Measurements from ENCODE around the gene MRAS. TPM values are rescaled to one million over a fixed set of nuclear protein-coding genes. Genes with fewer than 3 reads are reported as not detected.

MRAS gene
- total and polyA plus RNA-seq, 2 donors from 2014 or later = 30.9 to 106 TPM

DNA sequence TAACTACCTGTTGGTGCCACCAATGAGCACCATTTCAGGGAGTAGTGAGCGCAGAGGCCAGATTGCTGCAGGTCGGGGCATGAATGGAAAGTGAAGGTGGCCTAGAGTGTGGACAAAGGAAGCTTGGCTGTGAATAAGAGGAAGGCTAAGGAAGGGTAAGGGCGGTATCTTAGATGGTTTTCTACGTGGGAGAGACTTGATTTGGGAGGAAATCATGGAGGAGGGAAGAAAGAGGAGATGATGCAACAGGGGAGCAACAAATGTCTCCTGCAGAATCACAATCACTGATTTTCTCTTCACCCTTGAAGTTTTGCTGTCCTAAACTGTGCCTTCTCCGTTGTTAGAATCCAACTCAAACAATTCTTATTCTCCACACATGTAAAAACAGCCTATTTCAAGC lies 40.5 kb upstream of the MRAS start:
- Histone ChIP-seq H3K36me3 (ENCODE audit: control insufficient read depth in 2 of 3, insufficient read depth in 3 of 3, low read length in 3 of 3) (no peaks in the 10 kb centered on the region), H3K9ac (ENCODE audit: low read length in 3 of 3) (no peak overlapping the region), H3K27me3 (ENCODE audit: control insufficient read depth, insufficient read depth, low read length) (no peaks in the 10 kb centered on the region), H3K4me1 (ENCODE audit: control insufficient read depth in 2 of 3, insufficient read depth in 2 of 3, low read depth in 1 of 3, low read length in 3 of 3) (no peaks in the 10 kb centered on the region), H3K9me3 (ENCODE audit: control insufficient read depth in 2 of 3, insufficient read depth in 1 of 3, low read length in 3 of 3) (peaks cover 0 to 7% (median 5%) of the 10 kb centered on the region in 3 donors), H3K27ac (ENCODE audit: low read depth in 2 of 2, low read length in 2 of 2) (no peak overlapping the region), H3K4me3 (ENCODE audit: low read length in 3 of 3) (no peak overlapping the region)
- FAIRE-seq (no peak), DNase-seq (no peak)
- intact Hi-C loops (cut with DNase I) = no loop called here
- TF ChIP-seq, protein P1, sequence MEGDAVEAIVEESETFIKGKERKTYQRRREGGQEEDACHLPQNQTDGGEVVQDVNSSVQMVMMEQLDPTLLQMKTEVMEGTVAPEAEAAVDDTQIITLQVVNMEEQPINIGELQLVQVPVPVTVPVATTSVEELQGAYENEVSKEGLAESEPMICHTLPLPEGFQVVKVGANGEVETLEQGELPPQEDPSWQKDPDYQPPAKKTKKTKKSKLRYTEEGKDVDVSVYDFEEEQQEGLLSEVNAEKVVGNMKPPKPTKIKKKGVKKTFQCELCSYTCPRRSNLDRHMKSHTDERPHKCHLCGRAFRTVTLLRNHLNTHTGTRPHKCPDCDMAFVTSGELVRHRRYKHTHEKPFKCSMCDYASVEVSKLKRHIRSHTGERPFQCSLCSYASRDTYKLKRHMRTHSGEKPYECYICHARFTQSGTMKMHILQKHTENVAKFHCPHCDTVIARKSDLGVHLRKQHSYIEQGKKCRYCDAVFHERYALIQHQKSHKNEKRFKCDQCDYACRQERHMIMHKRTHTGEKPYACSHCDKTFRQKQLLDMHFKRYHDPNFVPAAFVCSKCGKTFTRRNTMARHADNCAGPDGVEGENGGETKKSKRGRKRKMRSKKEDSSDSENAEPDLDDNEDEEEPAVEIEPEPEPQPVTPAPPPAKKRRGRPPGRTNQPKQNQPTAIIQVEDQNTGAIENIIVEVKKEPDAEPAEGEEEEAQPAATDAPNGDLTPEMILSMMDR (IDR thresholded peaks at IDR 0.05; ENCODE audit: borderline replicate concordance, extremely low read depth, insufficient read depth) = no peak

DNA sequence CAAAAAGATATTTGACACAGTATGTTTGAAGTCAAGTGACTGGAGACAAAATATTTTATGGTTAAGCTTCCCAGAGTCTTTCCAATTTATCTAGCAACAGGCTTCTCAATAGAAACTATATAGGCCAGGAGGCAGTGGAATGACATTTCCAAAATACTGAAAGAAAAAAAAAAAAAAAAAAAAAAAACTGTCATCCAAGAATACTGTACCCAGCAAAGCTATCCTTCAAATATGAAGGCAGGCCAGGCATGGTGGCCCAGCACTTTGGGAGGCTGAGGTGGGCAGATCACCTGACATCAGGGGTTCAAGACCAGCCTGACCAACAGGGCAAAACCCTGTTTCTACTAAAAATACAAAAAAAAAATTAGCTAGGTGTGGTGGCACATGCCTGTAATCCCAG lies 39.6 kb upstream of the MRAS start:
- H3K36me3 ChIP-seq (ENCODE audit: control insufficient read depth in 2 of 3, insufficient read depth in 3 of 3, low read length in 3 of 3) = no peaks in the 10 kb centered on the region
- no peaks in the 10 kb centered on the region for H3K4me1 ChIP-seq (ENCODE audit: control insufficient read depth in 2 of 3, insufficient read depth in 2 of 3, low read depth in 1 of 3, low read length in 3 of 3)
- no peak overlapping the region for H3K4me3 ChIP-seq (ENCODE audit: low read length in 3 of 3)
- H3K27me3 ChIP-seq (ENCODE audit: control insufficient read depth, insufficient read depth, low read length) = no peaks in the 10 kb centered on the region
- no peak overlapping the region for H3K9ac ChIP-seq (ENCODE audit: low read length in 3 of 3)
- no peak for FAIRE-seq
- peaks cover 0 to 7% (median 5%) of the 10 kb centered on the region in 3 donors for H3K9me3 ChIP-seq (ENCODE audit: control insufficient read depth in 2 of 3, insufficient read depth in 1 of 3, low read length in 3 of 3)
- intact Hi-C loops (cut with DNase I) = no loop called here
- H3K27ac ChIP-seq (ENCODE audit: low read depth in 2 of 2, low read length in 2 of 2) = no peak overlapping the region
- DNase-seq = no peak
- TF ChIP-seq, protein P1 (IDR thresholded peaks at IDR 0.05; ENCODE audit: borderline replicate concordance, extremely low read depth, insufficient read depth) = no peak

DNA sequence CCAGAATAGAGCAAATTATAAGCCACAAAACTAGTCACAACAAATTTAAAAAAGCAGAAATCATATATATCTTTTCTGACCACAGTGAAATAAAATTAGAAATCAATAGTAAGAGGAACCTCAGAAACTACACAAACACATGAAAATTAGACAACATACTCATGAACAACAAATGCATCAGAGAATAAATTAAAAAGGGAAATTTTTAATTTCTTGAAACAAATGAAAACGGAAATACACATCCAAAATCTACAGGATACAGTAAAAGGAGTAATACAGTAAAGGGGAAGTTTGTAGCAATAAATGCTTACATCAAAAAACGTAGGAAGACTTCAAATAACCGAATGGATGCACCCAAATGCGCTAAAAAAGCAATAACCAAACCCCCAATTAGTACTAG lies 37.9 kb upstream of the MRAS start:
- Histone ChIP-seq H3K4me1 (ENCODE audit: control insufficient read depth in 2 of 3, insufficient read depth in 2 of 3, low read depth in 1 of 3, low read length in 3 of 3) (no peaks in the 10 kb centered on the region), H3K36me3 (ENCODE audit: control insufficient read depth in 2 of 3, insufficient read depth in 3 of 3, low read length in 3 of 3) (no peaks in the 10 kb centered on the region), H3K4me3 (ENCODE audit: low read length in 3 of 3) (no peak overlapping the region), H3K9ac (ENCODE audit: low read length in 3 of 3) (no peak overlapping the region), H3K27ac (ENCODE audit: low read depth in 2 of 2, low read length in 2 of 2) (no peak overlapping the region), H3K9me3 (ENCODE audit: control insufficient read depth in 2 of 3, insufficient read depth in 1 of 3, low read length in 3 of 3) (peaks cover 0 to 7% (median 5%) of the 10 kb centered on the region in 3 donors), H3K27me3 (ENCODE audit: control insufficient read depth, insufficient read depth, low read length) (no peaks in the 10 kb centered on the region)
- intact Hi-C loops (cut with DNase I) = no loop called here
- TF ChIP-seq, protein P1 (IDR thresholded peaks at IDR 0.05; ENCODE audit: borderline replicate concordance, extremely low read depth, insufficient read depth) = no peak
- DNase-seq (no peak), FAIRE-seq (no peak)

DNA sequence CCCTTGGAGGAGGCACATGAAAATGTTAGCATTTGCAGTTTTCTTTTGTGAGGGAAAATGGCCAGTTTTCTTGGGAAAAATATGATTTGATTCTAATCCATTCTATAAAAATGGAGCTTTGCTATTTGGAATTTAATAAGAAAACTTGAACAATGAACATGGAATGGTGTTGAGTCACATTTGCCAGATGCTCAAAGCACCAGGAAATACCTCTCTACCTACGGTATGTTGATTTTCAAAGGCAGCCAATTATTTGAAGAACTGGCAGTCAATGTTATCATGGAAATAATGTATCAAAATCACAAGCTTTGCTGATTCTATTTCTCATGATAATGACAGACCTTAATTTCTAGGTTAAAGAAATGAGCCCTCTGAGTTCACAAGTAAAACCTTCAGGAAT lies 33.6 kb upstream of the MRAS start:
- no peak for FAIRE-seq
- no peaks in the 10 kb centered on the region for H3K4me1 ChIP-seq (ENCODE audit: control insufficient read depth in 2 of 3, insufficient read depth in 2 of 3, low read depth in 1 of 3, low read length in 3 of 3)

More for the DNA sequence above, 33.6 kb upstream of the MRAS start:
- Histone ChIP-seq H3K9ac (ENCODE audit: low read length in 3 of 3) (no peak overlapping the region), H3K27me3 (ENCODE audit: control insufficient read depth, insufficient read depth, low read length) (no peaks in the 10 kb centered on the region), H3K4me3 (ENCODE audit: low read length in 3 of 3) (no peak overlapping the region), H3K36me3 (ENCODE audit: control insufficient read depth in 2 of 3, insufficient read depth in 3 of 3, low read length in 3 of 3) (no peaks in the 10 kb centered on the region), H3K27ac (ENCODE audit: low read depth in 2 of 2, low read length in 2 of 2) (no peak overlapping the region), H3K9me3 (ENCODE audit: control insufficient read depth in 2 of 3, insufficient read depth in 1 of 3, low read length in 3 of 3) (no peaks in the 10 kb centered on the region)
- no peak for DNase-seq
- intact Hi-C loops (cut with DNase I) = no loop called here
- TF ChIP-seq, protein P1 (IDR thresholded peaks at IDR 0.05; ENCODE audit: borderline replicate concordance, extremely low read depth, insufficient read depth) = no peak
